ENCODE results near the gene COL17A1.

COL17A1 gene

GRCh38 chr10:104032144-104032775 is 53.4 kb downstream of the COL17A1 start:
- DNase-seq = no peak

- no peak for DNase-seq
These were observed 54.0 kb downstream of the COL17A1 start for GRCh38 chr10:104031631-104032030.

- DNase-seq = no peak
These were observed 56.2 kb downstream of the COL17A1 start for GRCh38 chr10:104029521-104029860.

- no peak for DNase-seq
These were observed 56.7 kb downstream of the COL17A1 start for GRCh38 chr10:104028823-104029520.

GRCh38 chr10:104028146-104028545 is 57.5 kb downstream of the COL17A1 start:
- peak in 1 of 2 experiments; percentile 48 for DNase-seq

GRCh38 chr10:104026762-104027161 is 58.9 kb downstream of the COL17A1 start:
- no peak for DNase-seq

- no peak for DNase-seq
These were observed 60.2 kb downstream of the COL17A1 start for GRCh38 chr10:104025524-104025923.

GRCh38 chr10:104022026-104022425 is 63.7 kb downstream of the COL17A1 start:
- no peak for DNase-seq

GRCh38 chr10:104021246-104021645 is 64.4 kb downstream of the COL17A1 start:
- DNase-seq = no peak

- DNase-seq = no peak
These were observed 65.7 kb downstream of the COL17A1 start for GRCh38 chr10:104020020-104020419.

GRCh38 chr10:104018471-104018870 is 67.2 kb downstream of the COL17A1 start:
- no peak for DNase-seq

GRCh38 chr10:104016661-104017060 is 69.0 kb downstream of the COL17A1 start:
- no peak for DNase-seq

- DNase-seq = no peak
These were observed 71.5 kb downstream of the COL17A1 start for GRCh38 chr10:104014176-104014575.

GRCh38 chr10:104013489-104013888 is 72.2 kb downstream of the COL17A1 start:
- DNase-seq = no peak

- DNase-seq = no peak
These were observed 73.8 kb downstream of the COL17A1 start for GRCh38 chr10:104011904-104012303.

GRCh38 chr10:104005172-104005863 is 80.4 kb downstream of the COL17A1 start:
- DNase-seq = no peak

GRCh38 chr10:104002911-104003310 is 82.8 kb downstream of the COL17A1 start:
- no peak for DNase-seq

GRCh38 chr10:103998805-103999204 is 86.9 kb downstream of the COL17A1 start:
- DNase-seq = no peak

GRCh38 chr10:103995134-103995533 is 90.5 kb downstream of the COL17A1 start:
- no peak for DNase-seq

GRCh38 chr10:103991393-103992128 is 94.1 kb downstream of the COL17A1 start:
- DNase-seq = no peak

- no peak for DNase-seq
These were observed 95.1 kb downstream of the COL17A1 start for GRCh38 chr10:103990531-103990930.

GRCh38 chr10:103990121-103990520 is 95.6 kb downstream of the COL17A1 start:
- DNase-seq = no peak

- DNase-seq = no peak
These were observed 99.3 kb downstream of the COL17A1 start for GRCh38 chr10:103986360-103986759.
